ENCODE data around the gene ATXN7.

Gene ATXN7

GRCh38 chr3:64046592-64046991 is 182.9 kb downstream of the ATXN7 start:
- Histone ChIP-seq H3K4me1 (ENCODE audit: control insufficient read depth, insufficient read depth, low read length) (no peaks in the 10 kb centered on the region), H3K36me3 (ENCODE audit: control insufficient read depth, insufficient read depth, low read length) (no peaks in the 10 kb centered on the region), H3K9me3 (ENCODE audit: control insufficient read depth, low read length) (no peaks in the 10 kb centered on the region), H3K27me3 (ENCODE audit: control insufficient read depth, insufficient read depth, low read length) (no peaks in the 10 kb centered on the region), H3K9ac (ENCODE audit: low read length) (no peak overlapping the region), H3K4me3 (ENCODE audit: low read length) (no peak overlapping the region)

GRCh38 chr3:64046996-64047594 is 183.4 kb downstream of the ATXN7 start:
- Histone ChIP-seq H3K9ac (ENCODE audit: low read length) (no peak overlapping the region), H3K4me1 (ENCODE audit: control insufficient read depth, insufficient read depth, low read length) (no peaks in the 10 kb centered on the region), H3K9me3 (ENCODE audit: control insufficient read depth, low read length) (no peaks in the 10 kb centered on the region), H3K36me3 (ENCODE audit: control insufficient read depth, insufficient read depth, low read length) (no peaks in the 10 kb centered on the region), H3K4me3 (ENCODE audit: low read length) (no peak overlapping the region), H3K27me3 (ENCODE audit: control insufficient read depth, insufficient read depth, low read length) (no peaks in the 10 kb centered on the region)

GRCh38 chr3:64047787-64048186 is 184.1 kb downstream of the ATXN7 start:
- no peaks in the 10 kb centered on the region for H3K27me3 ChIP-seq (ENCODE audit: control insufficient read depth, insufficient read depth, low read length)
- no peaks in the 10 kb centered on the region for H3K36me3 ChIP-seq (ENCODE audit: control insufficient read depth, insufficient read depth, low read length)
- no peaks in the 10 kb centered on the region for H3K9me3 ChIP-seq (ENCODE audit: control insufficient read depth, low read length)
- H3K4me3 ChIP-seq (ENCODE audit: low read length): no peak overlapping the region
- no peak overlapping the region for H3K9ac ChIP-seq (ENCODE audit: low read length)
- H3K4me1 ChIP-seq (ENCODE audit: control insufficient read depth, insufficient read depth, low read length): no peaks in the 10 kb centered on the region

GRCh38 chr3:64048631-64049061 is 185.0 kb downstream of the ATXN7 start:
- H3K4me1 ChIP-seq (ENCODE audit: control insufficient read depth, insufficient read depth, low read length): no peaks in the 10 kb centered on the region
- H3K27me3 ChIP-seq (ENCODE audit: control insufficient read depth, insufficient read depth, low read length): no peaks in the 10 kb centered on the region
- no peak overlapping the region for H3K4me3 ChIP-seq (ENCODE audit: low read length)
- no peaks in the 10 kb centered on the region for H3K36me3 ChIP-seq (ENCODE audit: control insufficient read depth, insufficient read depth, low read length)
- H3K9me3 ChIP-seq (ENCODE audit: control insufficient read depth, low read length): no peaks in the 10 kb centered on the region
- no peak overlapping the region for H3K9ac ChIP-seq (ENCODE audit: low read length)

- no peak overlapping the region for H3K9ac ChIP-seq (ENCODE audit: low read length)
- H3K4me3 ChIP-seq (ENCODE audit: low read length): no peak overlapping the region
- H3K4me1 ChIP-seq (ENCODE audit: control insufficient read depth, insufficient read depth, low read length): no peaks in the 10 kb centered on the region
- H3K9me3 ChIP-seq (ENCODE audit: control insufficient read depth, low read length): no peaks in the 10 kb centered on the region
- H3K36me3 ChIP-seq (ENCODE audit: control insufficient read depth, insufficient read depth, low read length): no peaks in the 10 kb centered on the region
- no peaks in the 10 kb centered on the region for H3K27me3 ChIP-seq (ENCODE audit: control insufficient read depth, insufficient read depth, low read length)
Measured at GRCh38 chr3:64049136-64049535, 185.5 kb downstream of the ATXN7 start.

GRCh38 chr3:64049832-64050231 is 186.2 kb downstream of the ATXN7 start:
- H3K4me1 ChIP-seq (ENCODE audit: control insufficient read depth, insufficient read depth, low read length): no peaks in the 10 kb centered on the region
- H3K9me3 ChIP-seq (ENCODE audit: control insufficient read depth, low read length): no peaks in the 10 kb centered on the region
- H3K9ac ChIP-seq (ENCODE audit: low read length): no peak overlapping the region
- no peak overlapping the region for H3K4me3 ChIP-seq (ENCODE audit: low read length)
- no peaks in the 10 kb centered on the region for H3K36me3 ChIP-seq (ENCODE audit: control insufficient read depth, insufficient read depth, low read length)
- H3K27me3 ChIP-seq (ENCODE audit: control insufficient read depth, insufficient read depth, low read length): no peaks in the 10 kb centered on the region
